GM12878 (cell line): ENCODE data around the gene MEF2C. TPM values are rescaled to one million over a fixed set of nuclear protein-coding genes. Genes with fewer than 3 reads are reported as not detected.
A peak's percentile ranks its signal among the peaks of the same experiment; 100 is the strongest.

Experiments
- ATF2 ChIP-seq: IDR thresholded peaks from 2 replicates; pipeline ENCODE4 v1.6.1; 2012; ENCODE audit warnings: low read length, inconsistent platforms
- ATF3 ChIP-seq: IDR thresholded peaks from 2 replicates; pipeline ENCODE4 v1.6.1; 2011; ENCODE audit warnings: low read depth, mild to moderate bottlenecking, low read length, moderate library complexity, borderline replicate concordance; ENCODE audit errors: extremely low read depth
- CBX5 ChIP-seq: sonication (generic); IDR thresholded peaks from 2 replicates; pipeline ENCODE4 v1.6.1; 2016; ENCODE audit warnings: low read depth, moderate library complexity, mild to moderate bottlenecking, inconsistent platforms
- CREB1 ChIP-seq: IDR thresholded peaks from 2 replicates; pipeline ENCODE4 v1.6.1; 2012; ENCODE audit warnings: low read depth, mild to moderate bottlenecking, inconsistent platforms
- ELK1 ChIP-seq: IDR thresholded peaks from 2 replicates; pipeline ENCODE4 v1.6.1; 2012; ENCODE audit warnings: low read depth, low read length, improper control_type of control experiment
- EP300 ChIP-seq, 2 experiments: fragments of 150-350 bp in 1 of 2; IDR thresholded peaks; 2 replicates each; pipeline ENCODE4 v1.6.1; 2011 to 2012; ENCODE audit warnings: low read depth in 2 of 2, low read length in 2 of 2, borderline replicate concordance in 1 of 2, improper control_type of control experiment in 1 of 2, inconsistent platforms in 1 of 2; ENCODE audit not compliant: control insufficient read depth in 1 of 2
- ETV6 ChIP-seq, 2 experiments: fragments of 450-650 bp in 1 of 2; IDR thresholded peaks in 1 of 2; conservative IDR thresholded peaks in 1 of 2; 2 replicates each; pipeline ENCODE4 v1.6.1; 2014; ENCODE audit warnings: antibody characterized with exemption in 1 of 2, borderline replicate concordance in 1 of 2, low read depth in 1 of 2, mild to moderate bottlenecking in 1 of 2, moderate library complexity in 1 of 2
- FOXK2 ChIP-seq: fragments of 450-650 bp; IDR thresholded peaks from 2 replicates; pipeline ENCODE4 v1.6.1; 2017; ENCODE audit warnings: mild to moderate bottlenecking, moderate library complexity
- GABPA ChIP-seq: IDR thresholded peaks from 2 replicates; pipeline ENCODE4 v1.6.1; 2014; ENCODE audit warnings: antibody characterized with exemption, low read depth, mild to moderate bottlenecking, inconsistent platforms
- IKZF1 ChIP-seq: fragments of 450-650 bp; conservative IDR thresholded peaks from 2 replicates; pipeline ENCODE4 v1.6.1; 2017; ENCODE audit warnings: antibody characterized with exemption, mild to moderate bottlenecking
- IKZF2 ChIP-seq, 2 experiments: fragments of 450-650 bp; IDR thresholded peaks; 2 replicates each; pipeline ENCODE4 v1.6.1; 2017; ENCODE audit warnings: mild to moderate bottlenecking in 2 of 2, moderate library complexity in 2 of 2
- JUND ChIP-seq: IDR thresholded peaks from 2 replicates; pipeline ENCODE4 v1.6.1; 2012; ENCODE audit warnings: low read depth, mild to moderate bottlenecking, low read length, improper control_type of control experiment, moderate library complexity
- KAT2A ChIP-seq: conservative IDR thresholded peaks from 2 replicates; pipeline ENCODE4 v1.6.1; 2011; ENCODE audit warnings: low read depth, low read length; ENCODE audit not compliant: control insufficient read depth
- MEF2B ChIP-seq: fragments of 450-650 bp; IDR thresholded peaks from 2 replicates; pipeline ENCODE4 v1.6.1; 2018; ENCODE audit warnings: mild to moderate bottlenecking, moderate library complexity; ENCODE audit not compliant: partially characterized antibody, poor library complexity, severe bottlenecking
- MTA2 ChIP-seq: fragments of 450-650 bp; IDR thresholded peaks from 2 replicates; pipeline ENCODE4 v1.6.1; 2016; ENCODE audit warnings: low read depth, mild to moderate bottlenecking, moderate library complexity
- NFIC ChIP-seq: IDR thresholded peaks from 2 replicates; pipeline ENCODE4 v1.6.1; 2012; ENCODE audit warnings: low read depth, mild to moderate bottlenecking, inconsistent platforms, low read length, moderate library complexity
- PKNOX1 ChIP-seq: fragments of 450-650 bp; IDR thresholded peaks from 2 replicates; pipeline ENCODE4 v1.6.1; 2016; ENCODE audit warnings: mild to moderate bottlenecking
- POLR2AphosphoS2 ChIP-seq: IDR thresholded peaks from 2 replicates; pipeline ENCODE4 v1.6.1; 2011; ENCODE audit warnings: low read depth, mild to moderate bottlenecking, low read length, improper control_type of control experiment, moderate library complexity
- POU2F2 ChIP-seq: IDR thresholded peaks from 3 replicates; pipeline ENCODE4 v1.6.1; 2011; ENCODE audit warnings: low read depth, mild to moderate bottlenecking, low read length, borderline replicate concordance
- RAD21 ChIP-seq: IDR thresholded peaks from 2 replicates; pipeline ENCODE4 v1.6.1; 2011; ENCODE audit warnings: mild to moderate bottlenecking, low read depth, low read length, moderate library complexity; ENCODE audit not compliant: insufficient read depth
- TCF7 ChIP-seq: IDR thresholded peaks from 2 replicates; pipeline ENCODE4 v1.6.1; 2014; ENCODE audit warnings: antibody characterized with exemption, borderline replicate concordance
- ZNF274 ChIP-seq: IDR thresholded peaks from one replicate; pipeline ENCODE4 v1.8.0; 2011; ENCODE audit not compliant: insufficient read length, insufficient read depth
- polyA plus RNA-seq, 11 experiments: library from polyadenylated mRNA; depleted of rRNA in 4 of 11; unstranded in 6 of 11; stranded (reverse) in 5 of 11; fragments of >200 nt; fragmentation: Nextera tagmentation in 4 of 11; fragmentation: Illumina TruSeq in 1 of 11; extraction: Ambion mirVana in 4 of 11; extraction: Trizol in 1 of 11; gene quantifications; 1 replicate in 1 of 11; 2 replicates in 10 of 11; pipeline versions ENCODE4 v1.2.1 to v1.2.3, GENCODE V29; 2011 to 2016; ENCODE audit warnings: inconsistent platforms in 2 of 11, missing spikeins in 2 of 11, low read depth in 1 of 11
- total RNA-seq, 4 experiments: library from RNA; depleted of rRNA in 3 of 4; stranded (reverse); fragments of >200 nt in 3 of 4; fragmentation: Illumina TruSeq in 1 of 4; extraction: Trizol in 1 of 4; gene quantifications; 2 replicates each; pipeline versions ENCODE4 v1.2.1 to v1.2.3, GENCODE V29; 2013 to 2021

The MEF2C gene
- total and polyA plus RNA-seq, 10 of the 15 experiments (the other 5 are each of a cell fraction or from before 2014, with no cell fraction given), result 104 to 225 (median 180) TPM

GRCh38 chr5:88833371-88834130 is 49.4 kb downstream of the MEF2C start (continued):
- TF ChIP-seq CREB1 (peak; percentile 80), POLR2AphosphoS2 (peak; percentile 34; the same call in 1 of the 2 replicates), POU2F2 (0 out of 3 replicates have a peak, but pooled peaks have one; percentile 22), GABPA (0 out of 2 replicates have a peak, but pooled peaks have one; percentile 23), ATF2 (peak; percentile 60; the same call in 1 of the 2 replicates), IKZF2 (IDR thresholded peaks at IDR 0.05) (peak; percentile 44 to 56; a peak in 2 of 4 replicates), ZNF274 (no peak), CBX5 (peak; percentile 57; the same call in 1 of the 2 replicates), RAD21 (no peak), ELK1 (no peak), TCF7 (peak; percentile 79; the same call in 1 of the 2 replicates), MTA2 (peak; percentile 68; the same call in 1 of the 2 replicates), EP300 (IDR thresholded peaks at IDR 0.05; ENCODE audit: borderline replicate concordance in 1 of 2, control insufficient read depth in 1 of 2, low read depth in 2 of 2, low read length in 2 of 2) (peak in 1 of 2 experiments; percentile 39; a peak in 1 of 4 replicates), PKNOX1 (no peak), ATF3 (no peak), KAT2A (no peak), FOXK2 (no peak), JUND (0 out of 2 replicates have a peak, but pooled peaks have one; percentile 16), NFIC (peak; percentile 78), MEF2B (peak; percentile 62), ETV6 (conservative IDR thresholded peaks at IDR 0.05 in 1 of 2, IDR thresholded peaks at IDR 0.05 in 1 of 2; ENCODE audit: borderline replicate concordance in 1 of 2, low read depth in 1 of 2) (peak in 1 of 2 experiments; percentile 38; a peak in 1 of 4 replicates), IKZF1 (peak; percentile 57)
